DMS153 treated with DMSO at 0.1 percent for 48 hours (cell line): ENCODE measurements around the gene CHCHD3.
"Not testable (repeated sequence)": the region's sequence is repeated elsewhere in the genome, so short reads cannot be mapped to it uniquely, and the experiment has no call there.

Source experiments
- DNase-seq: peaks from one replicate; lab custom pipeline; 2025; ENCODE audit not compliant: unreplicated experiment; lab: John Stamatoyannopoulos, UW

Gene CHCHD3

GRCh38 chr7:132965951-132966350 is 115.9 kb downstream of the CHCHD3 start:
- DNase-seq = no peak

GRCh38 chr7:132964876-132965275 is 117.0 kb downstream of the CHCHD3 start:
- DNase-seq = no peak

GRCh38 chr7:132959891-132960290 is 122.0 kb downstream of the CHCHD3 start:
- no peak for DNase-seq

- DNase-seq = no peak
Observed at GRCh38 chr7:132956556-132956955, 125.3 kb downstream of the CHCHD3 start.

GRCh38 chr7:132953468-132953867 is 128.4 kb downstream of the CHCHD3 start:
- DNase-seq = no peak

GRCh38 chr7:132950725-132951124 is 131.2 kb downstream of the CHCHD3 start:
- DNase-seq = no peak

- no peak for DNase-seq
Observed at GRCh38 chr7:132947011-132947410, 134.9 kb downstream of the CHCHD3 start.

GRCh38 chr7:132944774-132945173 is 137.1 kb downstream of the CHCHD3 start:
- no peak for DNase-seq

GRCh38 chr7:132943645-132944044 is 138.2 kb downstream of the CHCHD3 start:
- no peak for DNase-seq

- no peak for DNase-seq
Observed at GRCh38 chr7:132942701-132943100, 139.2 kb downstream of the CHCHD3 start.

GRCh38 chr7:132941905-132942304 is 140.0 kb downstream of the CHCHD3 start:
- DNase-seq = no peak

GRCh38 chr7:132941428-132941827 is 140.5 kb downstream of the CHCHD3 start:
- no peak for DNase-seq

GRCh38 chr7:132940084-132940483 is 141.8 kb downstream of the CHCHD3 start:
- DNase-seq = no peak

GRCh38 chr7:132939495-132939894 is 142.4 kb downstream of the CHCHD3 start:
- DNase-seq = no peak

- no peak for DNase-seq
Observed at GRCh38 chr7:132937286-132937685, 144.6 kb downstream of the CHCHD3 start.

GRCh38 chr7:132935608-132936007 is 146.3 kb downstream of the CHCHD3 start:
- no peak for DNase-seq

- no peak for DNase-seq
Observed at GRCh38 chr7:132934017-132934416, 147.9 kb downstream of the CHCHD3 start.

GRCh38 chr7:132933072-132933458 is 148.8 kb downstream of the CHCHD3 start:
- no peak for DNase-seq

GRCh38 chr7:132932296-132933071 is 149.4 kb downstream of the CHCHD3 start:
- no peak for DNase-seq

GRCh38 chr7:132930881-132931280 is 151.0 kb downstream of the CHCHD3 start:
- no peak for DNase-seq

GRCh38 chr7:132929944-132930343 is 151.9 kb downstream of the CHCHD3 start:
- DNase-seq = not testable (repeated sequence)

- no peak for DNase-seq
Observed at GRCh38 chr7:132919771-132920170, 162.1 kb downstream of the CHCHD3 start.

- no peak for DNase-seq
Observed at GRCh38 chr7:132915647-132916046, 166.2 kb downstream of the CHCHD3 start.
